Tibial nerve (tissue), 4 donors: ENCODE measurements around the gene DTD2.

ENCODE experiments used
- CTCF ChIP-seq, 5 experiments: fragments of 200-600 bp in 3 of 5; fragments of 450-650 bp in 2 of 5; sonication (generic) in 3 of 5; IDR thresholded peaks; one replicate each; pipeline ENCODE4 v1.5.1; 2016 to 2019; ENCODE audit warnings: antibody characterized with exemption in 5 of 5, mild to moderate bottlenecking in 3 of 5, moderate library complexity in 2 of 5
- EP300 ChIP-seq, 2 donors: sonication (generic); formaldehyde crosslinking; IDR thresholded peaks; one replicate each; pipeline ENCODE4 v1.6.1; 2017; ENCODE audit warnings: antibody characterized with exemption in 2 of 2, mild to moderate bottlenecking in 1 of 2
- POLR2A ChIP-seq, 2 donors: fragments of 450-650 bp; IDR thresholded peaks; one replicate each; pipeline ENCODE4 v1.6.1; 2017; ENCODE audit warnings: antibody characterized with exemption in 2 of 2, mild to moderate bottlenecking in 2 of 2, moderate library complexity in 2 of 2

- TF ChIP-seq CTCF (IDR thresholded peaks at IDR 0.05): no peak
- TF ChIP-seq POLR2A (IDR thresholded peaks at IDR 0.05): no peak
- TF ChIP-seq EP300 (IDR thresholded peaks at IDR 0.05): no peak
Measured at GRCh38 chr14:31465111-31465510, 7.8 kb upstream of the DTD2 start.
